HepG2 (cell line): ENCODE data around the gene LARP7. TPM values are rescaled to one million over a fixed set of nuclear protein-coding genes. Genes with fewer than 3 reads are reported as not detected.

Source experiments
- ATAC-seq: fragments of 200-7000 bp; cut with Tn5 transposase; 3 replicates; pipeline ENCODE4 v1.9.1; 2020; ENCODE audit warnings: mild to moderate bottlenecking, moderate library complexity
- BruUV-seq: library from RNA; stranded (reverse); fragments of 400-500 nt; replicated peaks from 2 replicates; lab custom pipeline; 2021; lab: Mats Ljungman, UMichigan
- CTCF ChIA-PET: fragments of 300-600 bp; formaldehyde crosslinking; extraction: SDS; loops from one replicate; lab custom pipeline; 2021; ENCODE audit warnings: low total read pairs, inconsistent platforms, low intra/inter-chr PET ratio; lab: Yijun Ruan, JAX
- POLR2A ChIA-PET: fragments of 350-600 bp; sonication (Branson Sonifier 250); formaldehyde crosslinking; loops from one replicate; lab custom pipeline; 2020; ENCODE audit warnings: antibody characterized with exemption, inconsistent platforms; lab: Yijun Ruan, JAX
- DNase-seq: peaks from one replicate; pipeline ENCODE4 v3.0.0-alpha.2; 2015; ENCODE audit warnings: low spot score
- FAIRE-seq: peaks from 3 replicates; lab custom pipeline; 2011; peaks lifted over from hg19 to GRCh38; lab: Jason Lieb, UNC
- H2AFZ ChIP-seq: one replicate; pipeline ENCODE4 v1.6.1; 2011; ENCODE audit warnings: low read length, inconsistent platforms
- H3K27ac ChIP-seq: fragments of 300-600 bp; 3 replicates; pipeline ENCODE4 v1.8.0; 2011; ENCODE audit warnings: mixed run types, mild to moderate bottlenecking, mixed read lengths, low read length, inconsistent platforms; ENCODE audit not compliant: insufficient read depth; ENCODE audit errors: extremely low read length
- H3K27me3 ChIP-seq, 2 experiments: fragments of 200-600 bp in 1 of 2; 2 replicates in 1 of 2; 3 replicates in 1 of 2; pipeline versions ENCODE4 v1.6.0 to v1.8.0; 2011; ENCODE audit warnings: low read length in 2 of 2, mild to moderate bottlenecking in 2 of 2, moderate library complexity in 2 of 2, inconsistent platforms in 1 of 2; ENCODE audit not compliant: insufficient read depth in 2 of 2, control insufficient read depth in 1 of 2
- H3K36me3 ChIP-seq, 2 experiments: fragments of 200-600 bp in 1 of 2; replicated peaks in 1 of 2; 2 replicates in 1 of 2; 3 replicates in 1 of 2; pipeline versions ENCODE4 v1.5.1 to v1.8.0; 2011; ENCODE audit warnings: low read length in 2 of 2, inconsistent platforms in 1 of 2; ENCODE audit not compliant: insufficient read depth in 2 of 2, control insufficient read depth in 1 of 2
- H3K4me1 ChIP-seq: 2 replicates; pipeline ENCODE4 v1.5.1; 2012; ENCODE audit warnings: low read length, inconsistent platforms; ENCODE audit not compliant: insufficient read depth
- H3K4me2 ChIP-seq: 2 replicates; pipeline ENCODE4 v1.6.0; 2011; ENCODE audit warnings: low read depth, low read length, inconsistent platforms
- H3K4me3 ChIP-seq, 3 experiments: fragments of 200-600 bp in 1 of 3; sonication (generic), shearing (Covaris generic) in 1 of 3; replicated peaks in 1 of 3; 2 replicates each; pipeline ENCODE4 v1.5.1; 2011 to 2016; ENCODE audit warnings: low read length in 3 of 3, inconsistent platforms in 2 of 3, low read depth in 2 of 3, mild to moderate bottlenecking in 2 of 3, control low read depth in 1 of 3, mixed read lengths in 1 of 3; ENCODE audit not compliant: insufficient read depth in 1 of 3
- H3K79me2 ChIP-seq: one replicate; pipeline ENCODE4 v1.6.1; 2011; ENCODE audit warnings: low read length, inconsistent platforms; ENCODE audit not compliant: insufficient read depth
- H3K9ac ChIP-seq: 2 replicates; pipeline ENCODE4 v1.6.0; 2011; ENCODE audit warnings: mild to moderate bottlenecking, low read depth, low read length, inconsistent platforms; ENCODE audit not compliant: insufficient read depth
- H3K9me3 ChIP-seq: 2 replicates; pipeline ENCODE4 v1.5.1; 2012; ENCODE audit warnings: mild to moderate bottlenecking, low read length
- H4K20me1 ChIP-seq: 2 replicates; pipeline ENCODE4 v1.6.0; 2011; ENCODE audit warnings: inconsistent platforms, mild to moderate bottlenecking, low read length, moderate library complexity; ENCODE audit not compliant: insufficient read depth
- ADNP ChIP-seq: sonication (generic); formaldehyde crosslinking; IDR thresholded peaks from 2 replicates; pipeline ENCODE4 v1.4.0; 2020; ENCODE audit warnings: missing genetic modification reagents
- BRD4 ChIP-seq: sonication (generic); formaldehyde crosslinking; IDR thresholded peaks from 2 replicates; pipeline ENCODE4 v1.4.0; 2020; ENCODE audit warnings: missing genetic modification reagents
- CREM ChIP-seq, 2 experiments: sonication (generic) in 1 of 2; formaldehyde crosslinking in 1 of 2; IDR thresholded peaks; 2 replicates each; pipeline versions ENCODE4 v1.4.0 to v1.6.1; 2016 to 2020; ENCODE audit warnings: antibody characterized with exemption in 1 of 2, mild to moderate bottlenecking in 1 of 2, missing genetic modification reagents in 1 of 2
- HDAC1 ChIP-seq: sonication (generic); formaldehyde crosslinking; IDR thresholded peaks from 2 replicates; pipeline ENCODE4 v1.5.1; 2020; ENCODE audit warnings: mild to moderate bottlenecking, missing genetic modification reagents
- HOXD1 ChIP-seq: sonication (generic); formaldehyde crosslinking; IDR thresholded peaks from 2 replicates; pipeline ENCODE4 v1.5.0; 2020; ENCODE audit warnings: missing genetic modification reagents
- KDM5B ChIP-seq: sonication (generic); formaldehyde crosslinking; IDR thresholded peaks from 2 replicates; pipeline ENCODE4 v1.4.0; 2020; ENCODE audit warnings: missing genetic modification reagents, mild to moderate bottlenecking, borderline replicate concordance
- POLR2AphosphoS2 ChIP-seq: IDR thresholded peaks from 2 replicates; pipeline ENCODE4 v1.6.1; 2011; ENCODE audit warnings: low read depth, low read length, improper control_type of control experiment
- SKI ChIP-seq: fragments of 450-650 bp; IDR thresholded peaks from one replicate; pipeline ENCODE4 v1.6.1; 2018; ENCODE audit warnings: mild to moderate bottlenecking; ENCODE audit not compliant: partially characterized antibody
- SMYD3 ChIP-seq: sonication (generic); formaldehyde crosslinking; IDR thresholded peaks from 2 replicates; pipeline ENCODE4 v1.8.1; 2023; ENCODE audit warnings: mild to moderate bottlenecking, missing genetic modification reagents
- TEAD3 ChIP-seq: optimal IDR thresholded peaks from 2 replicates; pipeline ENCODE3; 2016; ENCODE audit warnings: borderline replicate concordance
- TGIF2 ChIP-seq: IDR thresholded peaks from 2 replicates; pipeline ENCODE4 v1.6.1; 2016; ENCODE audit warnings: control low read depth, missing compliant biosample characterization
- THYN1 ChIP-seq: sonication (generic); formaldehyde crosslinking; IDR thresholded peaks from 2 replicates; pipeline ENCODE4 v1.8.1; 2023; ENCODE audit warnings: low read depth, mild to moderate bottlenecking, moderate library complexity, missing genetic modification reagents, borderline replicate concordance
- ZNF549 ChIP-seq: sonication (generic); formaldehyde crosslinking; IDR thresholded peaks from 2 replicates; pipeline ENCODE4 v1.5.0; 2020; ENCODE audit warnings: missing genetic modification reagents
- ZNF564 ChIP-seq: sonication (generic); formaldehyde crosslinking; IDR thresholded peaks from 2 replicates; pipeline ENCODE4 v1.8.1; 2023; ENCODE audit warnings: mild to moderate bottlenecking, missing genetic modification reagents
- WGBS: methylation state at CpG from one replicate; pipeline ENCODE4 v1.1.6; 2017; ENCODE audit warnings: low lambda C conversion rate; 5-methylcytosine and 5-hydroxymethylcytosine counted together
- in situ Hi-C: cut with HindIII; loops from 2 replicates; pipeline ENCODE4 v1.10.0; 2017; ENCODE audit warnings: low pct_unique_long_range_greater_than_20kb; ENCODE audit not compliant: extremely low pct_ligation_motif_present
- intact Hi-C: fragments of 100-400 bp; cut with micrococcal nuclease; formaldehyde crosslinking; loops from one replicate; pipeline ENCODE4 v1.10.0; 2022; ENCODE audit not compliant: unreplicated experiment
- polyA plus RNA-seq, 8 experiments: library from polyadenylated mRNA; depleted of rRNA in 3 of 8; stranded (reverse) in 7 of 8; unstranded in 1 of 8; fragments of >200 nt; fragmentation: Illumina TruSeq in 4 of 8; extraction: Trizol in 4 of 8; gene quantifications; 2 replicates each; pipeline versions ENCODE4 v1.2.1 to v1.2.3, GENCODE V29; 2011 to 2016; ENCODE audit warnings: low read depth in 4 of 8, missing spikeins in 1 of 8, mixed read lengths in 1 of 8; ENCODE audit not compliant: insufficient read depth in 1 of 8
- total RNA-seq, 5 experiments: library from RNA; depleted of rRNA; stranded (reverse); fragments of >200 nt; fragmentation: Illumina TruSeq; extraction: Trizol; gene quantifications; 2 replicates each; pipeline ENCODE4 v1.2.3, GENCODE V29; 2016; ENCODE audit warnings: low read depth in 1 of 5
- TF ChIP-seq, protein P1 (sequence below): sonication (generic); formaldehyde crosslinking; IDR thresholded peaks from 2 replicates; pipeline ENCODE4 v1.4.0; 2020; ENCODE audit warnings: missing genetic modification reagents
- TF ChIP-seq, protein P2 (sequence below), 2 experiments: IDR thresholded peaks; 2 replicates each; pipeline ENCODE4 v1.6.1; 2011 to 2012; ENCODE audit warnings: low read length in 2 of 2, borderline replicate concordance in 1 of 2, low read depth in 1 of 2, mild to moderate bottlenecking in 1 of 2, moderate library complexity in 1 of 2

The LARP7 gene
- total and polyA plus RNA-seq, 2 of the 13 experiments (the other 11 are each of a cell fraction or from before 2014, with no cell fraction given) = 9.7 to 37.1 TPM

DNA sequence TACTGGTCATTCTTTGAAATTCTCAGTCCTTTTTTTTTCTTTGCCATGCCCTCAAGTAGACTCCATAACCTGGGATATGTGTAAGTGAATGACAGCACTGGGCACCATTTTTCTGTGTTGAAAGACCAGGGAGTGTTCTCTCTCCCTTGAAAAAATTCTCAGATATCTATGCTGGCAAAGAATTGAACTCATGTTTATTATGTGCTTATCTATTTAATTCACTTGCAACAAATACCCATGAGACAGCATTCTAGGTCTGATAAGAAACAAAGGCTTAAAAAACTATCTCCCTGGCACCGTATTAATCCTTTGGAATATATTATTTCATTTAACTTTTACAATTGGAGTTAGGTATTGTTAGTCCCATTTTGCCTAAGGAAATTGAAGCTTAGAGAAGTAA, 36.7 kb downstream of the LARP7 start:
- intact Hi-C loops = no loop called here
- Histone ChIP-seq H3K27me3 (no peaks in the 10 kb centered on the region; a peak in 1 of 5 replicates), H3K79me2 (no peaks in the 10 kb centered on the region)
- CTCF ChIA-PET = no interaction called here
- no peak for DNase-seq
- TF ChIP-seq CREM (IDR thresholded peaks at IDR 0.05) (no peak), CREM (CRISPR knock-in tag; IDR thresholded peaks at IDR 0.05) (no peak), HDAC1 (CRISPR knock-in tag) (no peak), HOXD1 (CRISPR knock-in tag) (no peak), TEAD3 (CRISPR knock-in tag) (no peak), THYN1 (CRISPR knock-in tag) (no peak), ZNF549 (no peak), BRD4 (CRISPR knock-in tag) (no peak), ZNF564 (CRISPR knock-in tag) (no peak), TGIF2 (no peak), POLR2AphosphoS2 (no peak), ADNP (CRISPR knock-in tag) (no peak), SMYD3 (no peak), KDM5B (CRISPR knock-in tag) (no peak), SKI (no peak)
- TF ChIP-seq, protein P1, sequence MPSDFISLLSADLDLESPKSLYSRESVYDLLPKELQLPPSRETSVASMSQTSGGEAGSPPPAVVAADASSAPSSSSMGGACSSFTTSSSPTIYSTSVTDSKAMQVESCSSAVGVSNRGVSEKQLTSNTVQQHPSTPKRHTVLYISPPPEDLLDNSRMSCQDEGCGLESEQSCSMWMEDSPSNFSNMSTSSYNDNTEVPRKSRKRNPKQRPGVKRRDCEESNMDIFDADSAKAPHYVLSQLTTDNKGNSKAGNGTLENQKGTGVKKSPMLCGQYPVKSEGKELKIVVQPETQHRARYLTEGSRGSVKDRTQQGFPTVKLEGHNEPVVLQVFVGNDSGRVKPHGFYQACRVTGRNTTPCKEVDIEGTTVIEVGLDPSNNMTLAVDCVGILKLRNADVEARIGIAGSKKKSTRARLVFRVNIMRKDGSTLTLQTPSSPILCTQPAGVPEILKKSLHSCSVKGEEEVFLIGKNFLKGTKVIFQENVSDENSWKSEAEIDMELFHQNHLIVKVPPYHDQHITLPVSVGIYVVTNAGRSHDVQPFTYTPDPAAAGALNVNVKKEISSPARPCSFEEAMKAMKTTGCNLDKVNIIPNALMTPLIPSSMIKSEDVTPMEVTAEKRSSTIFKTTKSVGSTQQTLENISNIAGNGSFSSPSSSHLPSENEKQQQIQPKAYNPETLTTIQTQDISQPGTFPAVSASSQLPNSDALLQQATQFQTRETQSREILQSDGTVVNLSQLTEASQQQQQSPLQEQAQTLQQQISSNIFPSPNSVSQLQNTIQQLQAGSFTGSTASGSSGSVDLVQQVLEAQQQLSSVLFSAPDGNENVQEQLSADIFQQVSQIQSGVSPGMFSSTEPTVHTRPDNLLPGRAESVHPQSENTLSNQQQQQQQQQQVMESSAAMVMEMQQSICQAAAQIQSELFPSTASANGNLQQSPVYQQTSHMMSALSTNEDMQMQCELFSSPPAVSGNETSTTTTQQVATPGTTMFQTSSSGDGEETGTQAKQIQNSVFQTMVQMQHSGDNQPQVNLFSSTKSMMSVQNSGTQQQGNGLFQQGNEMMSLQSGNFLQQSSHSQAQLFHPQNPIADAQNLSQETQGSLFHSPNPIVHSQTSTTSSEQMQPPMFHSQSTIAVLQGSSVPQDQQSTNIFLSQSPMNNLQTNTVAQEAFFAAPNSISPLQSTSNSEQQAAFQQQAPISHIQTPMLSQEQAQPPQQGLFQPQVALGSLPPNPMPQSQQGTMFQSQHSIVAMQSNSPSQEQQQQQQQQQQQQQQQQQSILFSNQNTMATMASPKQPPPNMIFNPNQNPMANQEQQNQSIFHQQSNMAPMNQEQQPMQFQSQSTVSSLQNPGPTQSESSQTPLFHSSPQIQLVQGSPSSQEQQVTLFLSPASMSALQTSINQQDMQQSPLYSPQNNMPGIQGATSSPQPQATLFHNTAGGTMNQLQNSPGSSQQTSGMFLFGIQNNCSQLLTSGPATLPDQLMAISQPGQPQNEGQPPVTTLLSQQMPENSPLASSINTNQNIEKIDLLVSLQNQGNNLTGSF (CRISPR knock-in tag) = no peak
- TF ChIP-seq, protein P2, sequence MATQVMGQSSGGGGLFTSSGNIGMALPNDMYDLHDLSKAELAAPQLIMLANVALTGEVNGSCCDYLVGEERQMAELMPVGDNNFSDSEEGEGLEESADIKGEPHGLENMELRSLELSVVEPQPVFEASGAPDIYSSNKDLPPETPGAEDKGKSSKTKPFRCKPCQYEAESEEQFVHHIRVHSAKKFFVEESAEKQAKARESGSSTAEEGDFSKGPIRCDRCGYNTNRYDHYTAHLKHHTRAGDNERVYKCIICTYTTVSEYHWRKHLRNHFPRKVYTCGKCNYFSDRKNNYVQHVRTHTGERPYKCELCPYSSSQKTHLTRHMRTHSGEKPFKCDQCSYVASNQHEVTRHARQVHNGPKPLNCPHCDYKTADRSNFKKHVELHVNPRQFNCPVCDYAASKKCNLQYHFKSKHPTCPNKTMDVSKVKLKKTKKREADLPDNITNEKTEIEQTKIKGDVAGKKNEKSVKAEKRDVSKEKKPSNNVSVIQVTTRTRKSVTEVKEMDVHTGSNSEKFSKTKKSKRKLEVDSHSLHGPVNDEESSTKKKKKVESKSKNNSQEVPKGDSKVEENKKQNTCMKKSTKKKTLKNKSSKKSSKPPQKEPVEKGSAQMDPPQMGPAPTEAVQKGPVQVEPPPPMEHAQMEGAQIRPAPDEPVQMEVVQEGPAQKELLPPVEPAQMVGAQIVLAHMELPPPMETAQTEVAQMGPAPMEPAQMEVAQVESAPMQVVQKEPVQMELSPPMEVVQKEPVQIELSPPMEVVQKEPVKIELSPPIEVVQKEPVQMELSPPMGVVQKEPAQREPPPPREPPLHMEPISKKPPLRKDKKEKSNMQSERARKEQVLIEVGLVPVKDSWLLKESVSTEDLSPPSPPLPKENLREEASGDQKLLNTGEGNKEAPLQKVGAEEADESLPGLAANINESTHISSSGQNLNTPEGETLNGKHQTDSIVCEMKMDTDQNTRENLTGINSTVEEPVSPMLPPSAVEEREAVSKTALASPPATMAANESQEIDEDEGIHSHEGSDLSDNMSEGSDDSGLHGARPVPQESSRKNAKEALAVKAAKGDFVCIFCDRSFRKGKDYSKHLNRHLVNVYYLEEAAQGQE (IDR thresholded peaks at IDR 0.05; ENCODE audit: borderline replicate concordance in 1 of 2, low read depth in 1 of 2, low read length in 2 of 2) = no peak
- TF ChIP-seq, all 625 proteins: peak for 0
- 0% methylated on average over 1 of the region's 1 CpG for WGBS
- Histone ChIP-seq H3K9ac (no peak overlapping the region), H3K4me3 (no peak overlapping the region), H3K9me3 (no peaks in the 10 kb centered on the region), H3K36me3 (no peaks in the 10 kb centered on the region), H3K4me2 (no peak overlapping the region), H2AFZ (no peak overlapping the region), H4K20me1 (no peaks in the 10 kb centered on the region), H3K4me1 (peaks cover 9% of the 10 kb centered on the region), H3K27ac (no peak overlapping the region)
- BruUV-seq = no TSS peak
- in situ Hi-C loops = no loop called here
- POLR2A ChIA-PET = no interaction called here
- ATAC-seq (no peak), FAIRE-seq (no peak)
